ENCODE data around the gene PKDCC. TPM values are rescaled to one million over a fixed set of nuclear protein-coding genes. Genes with fewer than 3 reads are reported as not detected.

PKDCC gene
- total and polyA plus RNA-seq, 2 of the 8 experiments (the other 6 are each of a cell fraction or from before 2014, with no cell fraction given): 49.9 to 80.1 TPM

DNA sequence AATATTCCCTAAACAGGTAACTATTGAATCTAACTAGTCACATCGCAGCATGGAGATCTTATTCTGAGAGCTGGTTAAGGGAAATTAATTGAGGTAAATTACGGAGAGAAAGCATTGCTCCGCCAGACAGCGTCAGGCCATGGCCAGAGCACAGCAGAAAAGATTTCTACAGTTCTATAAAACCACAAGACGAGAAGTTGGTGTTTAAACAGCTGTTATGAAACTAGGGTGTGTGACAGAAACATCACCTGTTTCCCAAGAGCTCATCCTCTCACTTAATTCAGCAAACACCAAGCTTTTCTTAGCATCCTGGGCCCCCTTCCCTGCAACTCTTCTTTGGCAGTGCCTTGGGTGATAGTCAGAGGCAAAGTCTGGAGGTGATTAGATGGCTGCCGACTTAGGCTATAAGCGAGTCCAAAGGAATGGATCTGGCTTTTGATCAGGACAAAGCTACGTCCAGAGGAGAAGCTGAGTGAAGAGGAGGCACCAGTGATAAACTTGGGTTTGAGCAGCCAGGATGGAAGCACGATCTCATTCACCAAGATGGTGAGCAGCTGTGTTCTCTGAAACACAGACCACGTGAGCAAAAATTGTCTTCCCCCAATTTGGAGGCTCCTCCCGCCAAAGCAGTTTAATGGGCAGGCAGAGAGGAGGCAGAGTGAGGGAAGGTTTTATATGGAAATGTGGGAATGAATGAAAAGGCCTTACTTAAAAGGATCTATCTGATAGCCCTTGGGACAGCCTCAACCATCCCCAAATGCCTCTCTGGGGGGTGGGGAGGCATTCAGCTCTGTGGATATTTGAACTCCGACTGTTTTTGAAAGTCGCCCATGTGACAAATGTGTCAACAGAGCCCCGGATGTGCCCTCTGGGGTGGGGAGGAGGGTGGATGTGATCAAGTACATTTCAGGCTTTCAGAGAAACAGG is 57.8 kb downstream of the PKDCC start (continued):
- TF ChIP-seq ATF2 (IDR thresholded peaks at IDR 0.05; ENCODE audit: low read length): no peak
- TF ChIP-seq HDAC2 (IDR thresholded peaks at IDR 0.05; ENCODE audit: borderline replicate concordance in 1 of 2, low read depth in 2 of 2, low read length in 2 of 2): no peak
- TF ChIP-seq RXRA (IDR thresholded peaks at IDR 0.05; ENCODE audit: insufficient read depth, low read depth, low read length): no peak
- TF ChIP-seq, protein P1, sequence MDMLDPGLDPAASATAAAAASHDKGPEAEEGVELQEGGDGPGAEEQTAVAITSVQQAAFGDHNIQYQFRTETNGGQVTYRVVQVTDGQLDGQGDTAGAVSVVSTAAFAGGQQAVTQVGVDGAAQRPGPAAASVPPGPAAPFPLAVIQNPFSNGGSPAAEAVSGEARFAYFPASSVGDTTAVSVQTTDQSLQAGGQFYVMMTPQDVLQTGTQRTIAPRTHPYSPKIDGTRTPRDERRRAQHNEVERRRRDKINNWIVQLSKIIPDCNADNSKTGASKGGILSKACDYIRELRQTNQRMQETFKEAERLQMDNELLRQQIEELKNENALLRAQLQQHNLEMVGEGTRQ (IDR thresholded peaks at IDR 0.05; ENCODE audit: low read length): 0 out of 2 replicates have a peak, but pooled peaks have one; percentile 14
- no peak for TF ChIP-seq RBBP5 (IDR thresholded peaks at IDR 0.05; ENCODE audit: borderline replicate concordance, low read depth, low read length)
- no peak for TF ChIP-seq SP1 (IDR thresholded peaks at IDR 0.05; ENCODE audit: low read depth, low read length)
- TF ChIP-seq, protein P2, sequence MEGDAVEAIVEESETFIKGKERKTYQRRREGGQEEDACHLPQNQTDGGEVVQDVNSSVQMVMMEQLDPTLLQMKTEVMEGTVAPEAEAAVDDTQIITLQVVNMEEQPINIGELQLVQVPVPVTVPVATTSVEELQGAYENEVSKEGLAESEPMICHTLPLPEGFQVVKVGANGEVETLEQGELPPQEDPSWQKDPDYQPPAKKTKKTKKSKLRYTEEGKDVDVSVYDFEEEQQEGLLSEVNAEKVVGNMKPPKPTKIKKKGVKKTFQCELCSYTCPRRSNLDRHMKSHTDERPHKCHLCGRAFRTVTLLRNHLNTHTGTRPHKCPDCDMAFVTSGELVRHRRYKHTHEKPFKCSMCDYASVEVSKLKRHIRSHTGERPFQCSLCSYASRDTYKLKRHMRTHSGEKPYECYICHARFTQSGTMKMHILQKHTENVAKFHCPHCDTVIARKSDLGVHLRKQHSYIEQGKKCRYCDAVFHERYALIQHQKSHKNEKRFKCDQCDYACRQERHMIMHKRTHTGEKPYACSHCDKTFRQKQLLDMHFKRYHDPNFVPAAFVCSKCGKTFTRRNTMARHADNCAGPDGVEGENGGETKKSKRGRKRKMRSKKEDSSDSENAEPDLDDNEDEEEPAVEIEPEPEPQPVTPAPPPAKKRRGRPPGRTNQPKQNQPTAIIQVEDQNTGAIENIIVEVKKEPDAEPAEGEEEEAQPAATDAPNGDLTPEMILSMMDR (IDR thresholded peaks at IDR 0.05; ENCODE audit: control extremely low read depth in 1 of 3, insufficient read depth in 1 of 3, low read depth in 1 of 3, low read length in 3 of 3): no peak
- TF ChIP-seq CBX8 (IDR thresholded peaks at IDR 0.05; ENCODE audit: borderline replicate concordance, low read depth, low read length): no peak
- TF ChIP-seq, protein P3, sequence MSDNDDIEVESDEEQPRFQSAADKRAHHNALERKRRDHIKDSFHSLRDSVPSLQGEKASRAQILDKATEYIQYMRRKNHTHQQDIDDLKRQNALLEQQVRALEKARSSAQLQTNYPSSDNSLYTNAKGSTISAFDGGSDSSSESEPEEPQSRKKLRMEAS (IDR thresholded peaks at IDR 0.05): 0 out of 2 replicates have a peak, but pooled peaks have one; percentile 12
- peak; percentile 71 for TF ChIP-seq E2F6 (IDR thresholded peaks at IDR 0.05)
- no peak for TF ChIP-seq FOSL1 (IDR thresholded peaks at IDR 0.05; ENCODE audit: insufficient read depth, low read depth, low read length)
